ENCODE measurements around the gene USP34.
A peak's percentile ranks its signal among the peaks of the same experiment; 100 is the strongest.
"Not testable (repeated sequence)": the region's sequence is repeated elsewhere in the genome, so short reads cannot be mapped to it uniquely, and the experiment has no call there.

Gene USP34

GRCh38 chr2:61194646-61195045, 276.2 kb downstream of the USP34 start:
- not testable (repeated sequence) for H3K4me1 ChIP-seq (ENCODE audit: insufficient read depth, low read length); H3K9me3 ChIP-seq (ENCODE audit: control insufficient read depth, insufficient read depth, low read length); H3K9ac ChIP-seq (ENCODE audit: low read depth, low read length)
- peaks cover 15% of the 10 kb centered on the region for H3K36me3 ChIP-seq (ENCODE audit: insufficient read depth, low read length)

DNA sequence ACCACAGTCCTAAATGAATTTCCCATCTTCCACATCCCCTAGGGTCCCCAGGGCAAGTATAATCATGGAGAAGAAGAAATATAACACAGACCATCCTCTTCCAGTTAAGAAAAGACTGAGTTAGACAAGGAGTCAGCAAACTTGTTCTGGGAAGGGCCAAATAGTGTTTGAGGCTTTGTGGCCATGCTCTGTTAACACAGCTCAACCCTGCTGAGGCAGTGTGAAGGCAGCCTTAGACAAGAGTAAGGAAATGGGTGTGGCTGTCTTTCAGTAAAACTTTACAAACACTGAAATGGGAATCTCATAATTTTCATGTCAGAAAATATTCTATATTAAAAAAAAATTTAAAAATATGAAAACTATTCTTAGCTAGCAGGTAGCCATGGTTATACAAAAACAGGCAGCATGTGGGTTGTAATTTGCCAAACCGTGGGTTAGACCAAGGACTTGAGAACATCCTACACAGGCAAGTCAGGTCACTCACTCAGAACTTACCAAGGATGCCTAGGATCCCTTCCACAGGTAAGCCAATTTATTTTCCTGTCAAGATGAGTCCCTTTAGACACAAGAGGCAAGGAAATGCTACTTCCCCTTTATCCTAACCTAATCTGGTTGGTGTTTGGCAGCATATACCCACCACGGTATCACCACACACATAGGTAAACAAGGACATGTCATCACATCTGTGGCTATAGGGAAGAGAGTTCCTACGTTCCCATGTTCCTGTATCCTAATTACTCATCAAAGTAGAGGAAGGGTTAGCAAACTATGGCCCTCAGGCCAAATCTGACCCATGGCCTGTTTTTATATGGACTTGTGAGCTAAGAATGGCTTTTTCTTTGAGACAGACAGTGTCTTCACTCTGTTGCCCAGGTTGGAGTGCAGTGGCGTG, 277.0 kb downstream of the USP34 start:
- H3K4me1 ChIP-seq (ENCODE audit: insufficient read depth, low read length): no peaks in the 10 kb centered on the region
- no peak overlapping the region for H3K9ac ChIP-seq (ENCODE audit: low read depth, low read length)
- H3K36me3 ChIP-seq (ENCODE audit: insufficient read depth, low read length): peaks cover 17% of the 10 kb centered on the region
- H3K9me3 ChIP-seq (ENCODE audit: control insufficient read depth, insufficient read depth, low read length): no peaks in the 10 kb centered on the region

DNA sequence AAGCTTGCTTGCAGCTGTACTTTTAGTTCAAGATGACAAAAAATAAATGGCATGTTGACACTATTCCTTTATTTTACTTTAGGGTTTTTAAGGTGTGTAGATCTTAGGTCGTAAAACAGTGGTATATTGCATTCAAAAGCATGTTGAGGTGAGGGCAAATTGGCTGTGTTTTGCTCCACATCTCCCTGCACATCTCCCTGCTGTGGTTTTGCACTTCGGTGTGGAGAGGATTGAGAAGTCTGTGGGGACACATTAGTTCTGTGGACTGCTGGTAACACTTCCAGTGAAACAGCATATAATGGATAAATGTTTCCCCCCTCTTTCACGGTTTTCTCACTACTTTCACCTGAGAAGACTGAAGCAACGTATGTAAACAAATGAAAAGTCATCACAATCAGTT, 283.8 kb downstream of the USP34 start:
- Histone ChIP-seq H3K36me3 (ENCODE audit: insufficient read depth, low read length) (peaks cover 32% of the 10 kb centered on the region), H3K4me1 (ENCODE audit: insufficient read depth, low read length) (peaks cover 4% of the 10 kb centered on the region; the same call in 1 of the 2 replicates), H3K9me3 (ENCODE audit: control insufficient read depth, insufficient read depth, low read length) (no peaks in the 10 kb centered on the region), H3K9ac (ENCODE audit: low read depth, low read length) (no peak overlapping the region)

- Histone ChIP-seq H3K4me1 (ENCODE audit: insufficient read depth, low read length) (peaks cover 4% of the 10 kb centered on the region), H3K9me3 (ENCODE audit: control insufficient read depth, insufficient read depth, low read length) (no peaks in the 10 kb centered on the region), H3K36me3 (ENCODE audit: insufficient read depth, low read length) (peaks cover 34% of the 10 kb centered on the region), H3K9ac (ENCODE audit: low read depth, low read length) (no peak overlapping the region)
These were observed 285.6 kb downstream of the USP34 start for GRCh38 chr2:61185231-61185728.

- Histone ChIP-seq H3K4me1 (ENCODE audit: insufficient read depth, low read length) (peaks cover 10% of the 10 kb centered on the region), H3K9ac (ENCODE audit: low read depth, low read length) (no peak overlapping the region), H3K9me3 (ENCODE audit: control insufficient read depth, insufficient read depth, low read length) (no peaks in the 10 kb centered on the region), H3K36me3 (ENCODE audit: insufficient read depth, low read length) (peaks cover 27% of the 10 kb centered on the region)
These were observed 286.6 kb downstream of the USP34 start for GRCh38 chr2:61184263-61184662.

GRCh38 chr2:61183795-61184194, 287.1 kb downstream of the USP34 start:
- Histone ChIP-seq H3K4me1 (ENCODE audit: insufficient read depth, low read length) (peaks cover 10% of the 10 kb centered on the region), H3K9me3 (ENCODE audit: control insufficient read depth, insufficient read depth, low read length) (no peaks in the 10 kb centered on the region), H3K36me3 (ENCODE audit: insufficient read depth, low read length) (peaks cover 25% of the 10 kb centered on the region), H3K9ac (ENCODE audit: low read depth, low read length) (no peak overlapping the region)

DNA sequence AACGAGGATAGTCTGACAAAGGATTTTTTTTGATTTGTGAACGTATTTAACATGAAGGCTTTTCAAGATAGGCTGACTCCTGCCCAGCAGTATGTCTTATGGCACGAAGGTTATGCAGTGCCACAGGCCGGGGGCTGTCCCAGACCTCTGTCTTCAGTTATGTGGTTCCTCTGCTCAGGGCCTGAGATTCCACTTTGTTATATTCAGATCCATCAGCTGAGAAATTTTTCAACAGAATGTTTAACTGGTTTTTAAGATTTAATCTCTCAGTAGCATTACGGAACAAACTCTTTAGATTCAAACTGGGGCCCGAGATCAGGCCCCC, 288.9 kb downstream of the USP34 start:
- Histone ChIP-seq H3K36me3 (ENCODE audit: insufficient read depth, low read length) (peaks cover 18% of the 10 kb centered on the region), H3K4me1 (ENCODE audit: insufficient read depth, low read length) (peaks cover 14% of the 10 kb centered on the region)

DNA sequence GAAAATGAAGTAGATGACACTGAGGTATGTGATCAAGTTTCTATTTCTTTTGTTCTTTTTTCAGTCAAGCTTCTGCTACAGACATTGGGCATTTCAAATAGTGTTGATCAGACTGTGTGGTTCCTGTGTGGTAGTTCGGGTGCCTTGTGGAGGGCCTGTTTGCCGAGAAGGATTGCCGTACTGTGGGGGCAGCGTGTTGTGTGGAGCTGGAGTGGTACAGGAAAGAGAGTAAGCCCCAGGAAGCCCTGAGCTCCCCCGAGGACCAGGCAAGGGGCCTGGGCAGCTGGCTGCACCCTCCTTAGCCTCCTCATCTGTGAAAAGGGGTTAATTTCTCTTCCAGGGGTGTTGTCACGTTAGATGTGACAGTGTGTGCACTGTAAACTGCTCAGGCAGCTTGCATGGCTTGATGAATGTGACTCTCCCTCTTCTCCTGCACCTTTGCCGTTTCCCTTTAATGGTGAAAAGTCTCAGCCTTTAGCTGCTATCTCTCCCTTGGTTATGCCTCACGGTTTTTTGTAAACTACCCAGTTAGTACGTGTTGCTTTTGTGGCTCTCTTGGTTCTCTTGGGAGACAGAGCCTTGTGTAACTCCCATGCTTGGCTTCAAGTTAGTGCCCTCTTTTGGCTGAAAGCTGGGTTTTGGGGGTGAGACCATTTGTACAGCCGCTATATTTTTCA, 289.4 kb downstream of the USP34 start:
- no peak overlapping the region for H3K9ac ChIP-seq (ENCODE audit: low read depth, low read length)
- H3K9me3 ChIP-seq (ENCODE audit: control insufficient read depth, insufficient read depth, low read length): no peaks in the 10 kb centered on the region
- peaks cover 15% of the 10 kb centered on the region for H3K36me3 ChIP-seq (ENCODE audit: insufficient read depth, low read length)
- peaks cover 14% of the 10 kb centered on the region for H3K4me1 ChIP-seq (ENCODE audit: insufficient read depth, low read length)

More for the DNA sequence above, 288.9 kb downstream of the USP34 start:
- no peaks in the 10 kb centered on the region for H3K9me3 ChIP-seq (ENCODE audit: control insufficient read depth, insufficient read depth, low read length)
- H3K9ac ChIP-seq (ENCODE audit: low read depth, low read length): no peak overlapping the region

- H3K9me3 ChIP-seq (ENCODE audit: control insufficient read depth, insufficient read depth, low read length): no peaks in the 10 kb centered on the region
- no peak overlapping the region for H3K9ac ChIP-seq (ENCODE audit: low read depth, low read length)
- H3K4me1 ChIP-seq (ENCODE audit: insufficient read depth, low read length): peaks cover 18% of the 10 kb centered on the region
- peaks cover 15% of the 10 kb centered on the region for H3K36me3 ChIP-seq (ENCODE audit: insufficient read depth, low read length)
These were observed 290.2 kb downstream of the USP34 start for GRCh38 chr2:61180686-61181085.

GRCh38 chr2:61179701-61180639, 290.9 kb downstream of the USP34 start:
- Histone ChIP-seq H3K9me3 (ENCODE audit: control insufficient read depth, insufficient read depth, low read length) (no peaks in the 10 kb centered on the region), H3K9ac (ENCODE audit: low read depth, low read length) (no peak overlapping the region), H3K36me3 (ENCODE audit: insufficient read depth, low read length) (peaks cover 15% of the 10 kb centered on the region), H3K4me1 (ENCODE audit: insufficient read depth, low read length) (peaks cover 15% of the 10 kb centered on the region)

DNA sequence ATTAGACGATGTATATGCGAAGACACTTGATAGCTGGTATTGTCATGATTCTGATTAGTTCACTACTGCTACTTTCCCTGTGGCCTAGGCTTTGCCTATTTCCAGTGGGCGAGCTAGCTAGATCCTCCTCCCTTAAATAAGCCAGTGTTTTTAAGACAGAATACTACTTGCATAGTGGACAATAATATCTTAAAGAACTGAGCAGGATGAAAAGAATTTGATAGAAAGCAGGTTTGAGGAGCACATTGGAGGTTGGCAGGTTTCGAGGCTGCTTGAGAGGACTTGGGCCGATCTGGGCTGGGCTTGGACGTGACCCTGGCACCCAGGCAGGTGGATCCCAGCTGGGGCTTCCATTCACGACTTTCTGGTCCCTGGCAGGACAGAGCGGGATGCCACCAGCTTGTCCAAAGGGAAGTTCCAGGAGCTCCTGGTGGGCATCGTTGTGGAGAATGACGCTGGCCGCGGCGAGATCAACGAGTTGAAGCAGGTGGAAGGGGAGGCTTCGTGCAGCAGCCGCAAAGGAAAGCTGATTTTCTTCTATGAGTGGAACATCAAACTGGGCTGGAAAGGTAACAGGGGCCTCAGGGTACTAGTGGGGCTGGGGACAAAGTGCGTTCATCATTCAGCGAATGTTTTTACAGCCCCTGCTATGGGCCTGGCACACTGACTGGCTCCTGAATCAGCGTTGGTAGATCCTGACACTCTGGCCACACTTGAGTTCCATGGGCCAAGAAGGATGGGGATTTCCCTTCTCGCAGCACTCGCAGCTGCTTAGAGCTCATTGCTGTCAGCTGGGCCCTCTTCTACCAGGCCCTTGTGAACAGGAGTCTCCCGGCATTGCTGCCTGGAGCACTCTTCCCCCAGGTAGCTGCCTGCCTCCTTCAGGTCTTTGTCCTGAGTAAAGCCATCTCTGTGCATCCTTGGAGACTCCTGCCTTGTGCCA, 292.0 kb downstream of the USP34 start:
- Histone ChIP-seq H3K36me3 (ENCODE audit: insufficient read depth, low read length) (peaks cover 12% of the 10 kb centered on the region), H3K4me1 (ENCODE audit: insufficient read depth, low read length) (peaks cover 14% of the 10 kb centered on the region), H3K9ac (ENCODE audit: low read depth, low read length) (peak overlapping the region; percentile 87; the same call in 1 of the 2 replicates), H3K9me3 (ENCODE audit: control insufficient read depth, insufficient read depth, low read length) (no peaks in the 10 kb centered on the region)

DNA sequence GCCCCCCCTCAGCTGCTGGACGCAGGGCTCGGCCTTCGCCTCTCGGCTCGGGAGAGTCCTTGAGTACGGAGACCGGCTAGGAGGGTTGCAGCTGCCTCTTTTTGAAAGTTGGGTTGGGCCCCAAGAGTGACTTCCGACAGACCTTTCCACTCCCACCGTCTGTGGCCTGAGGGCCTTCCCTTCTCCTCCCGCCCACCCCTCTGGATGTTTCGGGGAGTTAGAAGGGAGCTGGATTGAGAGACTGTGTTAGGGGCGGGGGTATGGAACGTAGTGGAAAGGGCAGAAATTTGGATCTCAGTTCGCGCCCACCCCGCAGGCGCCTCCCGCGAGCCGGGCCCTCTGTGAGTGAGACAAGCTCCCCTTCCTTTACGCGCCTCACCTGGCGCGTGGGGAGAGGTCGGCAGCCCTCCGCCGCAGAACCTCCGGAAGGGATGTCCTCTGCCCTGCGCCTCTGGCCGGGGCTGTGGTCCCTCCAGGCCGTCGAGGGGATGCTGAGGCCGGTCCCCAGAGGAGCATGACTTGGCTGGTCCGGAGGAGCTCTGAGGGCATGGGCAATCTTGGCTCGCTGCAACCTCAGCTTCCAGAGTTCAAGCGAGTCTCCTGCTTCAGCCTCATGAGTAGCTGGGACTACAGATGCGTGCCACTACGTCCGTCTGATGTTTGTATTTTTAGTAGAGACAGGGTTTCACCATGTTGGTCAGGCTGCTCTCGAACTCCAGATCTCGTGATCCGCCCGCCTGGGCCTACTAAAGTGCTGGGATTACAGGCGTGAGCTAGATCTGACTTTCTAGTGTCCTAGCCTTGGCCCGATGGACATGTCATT, 292.9 kb downstream of the USP34 start:
- H3K4me1 ChIP-seq (ENCODE audit: insufficient read depth, low read length): peaks cover 14% of the 10 kb centered on the region
- H3K9me3 ChIP-seq (ENCODE audit: control insufficient read depth, insufficient read depth, low read length): no peaks in the 10 kb centered on the region
- peak overlapping the region; percentile 87 for H3K9ac ChIP-seq (ENCODE audit: low read depth, low read length)
- peaks cover 7% of the 10 kb centered on the region for H3K36me3 ChIP-seq (ENCODE audit: insufficient read depth, low read length)

Data from ES-I3 (cell line).